NCI-H2227 (cell line): ENCODE data around the gene PCGF5.
"Not testable (repeated sequence)": the region's sequence is repeated elsewhere in the genome, so short reads cannot be mapped to it uniquely, and the experiment has no call there.

Experiments used
- DNase-seq: peaks from one replicate; lab custom pipeline; 2025; ENCODE audit not compliant: unreplicated experiment; lab: John Stamatoyannopoulos, UW

Gene PCGF5

GRCh38 chr10:91271886-91272285 lies 51.4 kb downstream of the PCGF5 start:
- DNase-seq = no peak

- DNase-seq = no peak
Measured at GRCh38 chr10:91284486-91285090, 64.1 kb downstream of the PCGF5 start.

- DNase-seq = no peak
Measured at GRCh38 chr10:91286572-91286971, 66.1 kb downstream of the PCGF5 start.

GRCh38 chr10:91287276-91287675 lies 66.8 kb downstream of the PCGF5 start:
- no peak for DNase-seq

GRCh38 chr10:91287912-91288311 lies 67.4 kb downstream of the PCGF5 start:
- DNase-seq = no peak

GRCh38 chr10:91289305-91289704 lies 68.8 kb downstream of the PCGF5 start:
- DNase-seq = no peak

GRCh38 chr10:91290607-91291006 lies 70.1 kb downstream of the PCGF5 start:
- no peak for DNase-seq

GRCh38 chr10:91294134-91294906 lies 73.9 kb downstream of the PCGF5 start:
- DNase-seq = no peak

GRCh38 chr10:91295346-91295745 lies 74.9 kb downstream of the PCGF5 start:
- DNase-seq = no peak

- no peak for DNase-seq
Measured at GRCh38 chr10:91296471-91296870, 76.0 kb downstream of the PCGF5 start.

GRCh38 chr10:91298224-91298871 lies 77.9 kb downstream of the PCGF5 start:
- peak; percentile 82 for DNase-seq

- DNase-seq = no peak
Measured at GRCh38 chr10:91299999-91300575, 79.6 kb downstream of the PCGF5 start.

GRCh38 chr10:91302946-91303345 lies 82.5 kb downstream of the PCGF5 start:
- DNase-seq = not testable (repeated sequence)

- DNase-seq = not testable (repeated sequence)
Measured at GRCh38 chr10:91305979-91306378, 85.5 kb downstream of the PCGF5 start.

GRCh38 chr10:91307489-91307888 lies 87.0 kb downstream of the PCGF5 start:
- DNase-seq = no peak

- DNase-seq = no peak
Measured at GRCh38 chr10:91309711-91310110, 89.2 kb downstream of the PCGF5 start.

- DNase-seq = no peak
Measured at GRCh38 chr10:91311601-91312381, 91.3 kb downstream of the PCGF5 start.

- DNase-seq = no peak
Measured at GRCh38 chr10:91312382-91312733, 91.9 kb downstream of the PCGF5 start.

- no peak for DNase-seq
Measured at GRCh38 chr10:91313796-91314485, 93.5 kb downstream of the PCGF5 start.

- no peak for DNase-seq
Measured at GRCh38 chr10:91316486-91316885, 96.0 kb downstream of the PCGF5 start.

GRCh38 chr10:91317541-91317940 lies 97.1 kb downstream of the PCGF5 start:
- no peak for DNase-seq
